GM19238 (cell line): ENCODE data around the gene UNC80.

ENCODE experiments used
- DNase-seq: peaks from one replicate; pipeline ENCODE4 v3.0.0; 2011; ENCODE audit warnings: low spot score; ENCODE audit not compliant: insufficient read length

UNC80 gene

GRCh38 chr2:209907746-209908145 is 136.1 kb downstream of the UNC80 start:
- no peak for DNase-seq

- DNase-seq = no peak
These were observed 136.9 kb downstream of the UNC80 start for GRCh38 chr2:209908511-209908910.

- no peak for DNase-seq
These were observed 139.9 kb downstream of the UNC80 start for GRCh38 chr2:209911486-209911885.

GRCh38 chr2:209913786-209914345 is 142.2 kb downstream of the UNC80 start:
- DNase-seq = no peak

GRCh38 chr2:209917154-209917771 is 145.6 kb downstream of the UNC80 start:
- DNase-seq = no peak

GRCh38 chr2:209918251-209918650 is 146.6 kb downstream of the UNC80 start:
- no peak for DNase-seq

- no peak for DNase-seq
These were observed 150.5 kb downstream of the UNC80 start for GRCh38 chr2:209922116-209922515.

- no peak for DNase-seq
These were observed 157.7 kb downstream of the UNC80 start for GRCh38 chr2:209929369-209929768.

GRCh38 chr2:209933499-209934483 is 162.2 kb downstream of the UNC80 start:
- DNase-seq = no peak

GRCh38 chr2:209936106-209936666 is 164.6 kb downstream of the UNC80 start:
- DNase-seq = no peak

GRCh38 chr2:209937893-209938292 is 166.3 kb downstream of the UNC80 start:
- no peak for DNase-seq

GRCh38 chr2:209938906-209939305 is 167.3 kb downstream of the UNC80 start:
- no peak for DNase-seq

- no peak for DNase-seq
These were observed 169.3 kb downstream of the UNC80 start for GRCh38 chr2:209940936-209941335.

GRCh38 chr2:209942426-209942825 is 170.8 kb downstream of the UNC80 start:
- no peak for DNase-seq

- DNase-seq = no peak
These were observed 171.4 kb downstream of the UNC80 start for GRCh38 chr2:209942936-209943605.

- DNase-seq = no peak
These were observed 172.1 kb downstream of the UNC80 start for GRCh38 chr2:209943776-209944175.

- no peak for DNase-seq
These were observed 174.9 kb downstream of the UNC80 start for GRCh38 chr2:209946539-209946938.

GRCh38 chr2:209956271-209956670 is 184.6 kb downstream of the UNC80 start:
- DNase-seq = no peak

GRCh38 chr2:209958016-209958415 is 186.4 kb downstream of the UNC80 start:
- DNase-seq = no peak

- no peak for DNase-seq
These were observed 188.4 kb downstream of the UNC80 start for GRCh38 chr2:209960045-209960444.
